Stimulated activated CD4-positive, alpha-beta T cell treated with anti-CD3 and anti-CD28 coated beads, Interleukin-4, amount 100 ng/mL, for 48 hours (primary cell): ENCODE measurements around the gene RDH8.
"Not testable (repeated sequence)": the region's sequence is repeated elsewhere in the genome, so short reads cannot be mapped to it uniquely, and the experiment has no call there.

Experiments used
- DNase-seq, 2 donors: peaks; one replicate each; pipeline ENCODE4 v3.0.0-alpha.2; 2020; ENCODE audit warnings: low read depth in 2 of 2

The RDH8 gene

GRCh38 chr19:10005632-10006334, 7.5 kb upstream of the RDH8 start:
- DNase-seq, result no peak

GRCh38 chr19:10006335-10006708, 7.0 kb upstream of the RDH8 start:
- DNase-seq, result no peak

DNA sequence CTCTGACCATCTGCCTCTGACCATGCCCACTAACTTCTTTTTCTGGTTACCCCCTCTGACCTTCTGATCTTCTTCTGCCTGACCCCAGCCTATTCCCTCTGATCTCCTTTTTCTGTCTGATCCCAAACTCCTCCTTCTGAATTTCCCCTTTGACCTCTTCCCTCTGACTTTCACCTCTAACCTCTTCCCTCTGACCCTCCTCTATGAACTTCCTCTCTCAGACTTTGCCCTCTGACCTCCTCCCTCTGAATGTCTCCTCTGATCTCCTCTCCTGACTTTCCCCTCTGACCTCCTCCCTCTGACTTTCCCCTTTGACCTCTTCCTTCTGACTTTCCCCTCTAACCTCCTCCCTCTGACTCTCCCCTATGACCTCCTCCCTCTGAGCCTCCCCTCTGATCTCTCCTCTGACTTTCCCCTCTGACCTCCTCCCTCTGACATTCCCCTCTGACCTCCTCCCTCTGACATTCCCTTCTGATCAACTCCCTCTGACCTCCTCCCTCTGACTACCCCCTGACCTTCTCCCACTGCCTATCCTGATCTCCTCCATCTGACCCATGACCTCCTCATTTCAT, 6.4 kb upstream of the RDH8 start:
- DNase-seq, result no peak

DNA sequence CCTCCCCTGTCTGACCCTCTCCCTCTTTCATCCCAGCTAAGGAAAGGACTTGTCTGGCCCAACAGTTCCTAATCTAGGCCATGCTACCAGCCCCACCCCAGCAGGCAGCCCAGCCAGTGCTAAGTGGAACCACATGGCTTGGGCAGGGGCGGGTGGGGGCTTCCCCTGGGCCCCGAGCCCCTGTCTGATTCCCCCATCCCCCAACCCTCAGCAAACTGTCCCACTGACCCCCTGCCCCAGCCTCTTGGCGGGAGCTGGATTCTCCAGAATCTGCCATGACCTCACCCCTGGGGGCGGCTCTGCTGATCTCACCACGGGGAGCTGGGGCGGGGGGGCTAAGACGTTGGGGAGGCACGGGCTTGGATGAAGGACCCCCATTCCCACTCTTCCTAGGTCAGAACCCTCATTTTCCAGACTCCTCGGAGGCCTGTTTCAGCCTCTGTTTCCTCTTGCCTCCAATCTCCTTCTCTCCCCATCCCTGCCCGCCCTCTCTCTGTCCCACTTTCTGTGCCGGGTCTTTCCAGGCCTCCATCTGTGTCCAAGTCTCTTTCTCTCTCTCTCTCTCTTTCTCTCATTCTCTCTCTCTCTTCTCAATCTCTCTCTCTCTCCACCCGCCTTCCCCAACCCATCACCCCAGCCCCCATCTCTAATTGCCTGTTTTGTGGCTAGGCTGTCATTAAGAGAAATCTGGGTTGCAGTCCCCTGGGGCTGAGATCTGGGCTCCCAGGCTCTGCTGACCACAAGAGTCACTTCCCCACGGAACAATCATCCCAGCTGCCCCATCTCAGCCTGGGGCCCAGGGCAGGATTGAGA, 5.7 kb upstream of the RDH8 start:
- DNase-seq, result no peak

DNA sequence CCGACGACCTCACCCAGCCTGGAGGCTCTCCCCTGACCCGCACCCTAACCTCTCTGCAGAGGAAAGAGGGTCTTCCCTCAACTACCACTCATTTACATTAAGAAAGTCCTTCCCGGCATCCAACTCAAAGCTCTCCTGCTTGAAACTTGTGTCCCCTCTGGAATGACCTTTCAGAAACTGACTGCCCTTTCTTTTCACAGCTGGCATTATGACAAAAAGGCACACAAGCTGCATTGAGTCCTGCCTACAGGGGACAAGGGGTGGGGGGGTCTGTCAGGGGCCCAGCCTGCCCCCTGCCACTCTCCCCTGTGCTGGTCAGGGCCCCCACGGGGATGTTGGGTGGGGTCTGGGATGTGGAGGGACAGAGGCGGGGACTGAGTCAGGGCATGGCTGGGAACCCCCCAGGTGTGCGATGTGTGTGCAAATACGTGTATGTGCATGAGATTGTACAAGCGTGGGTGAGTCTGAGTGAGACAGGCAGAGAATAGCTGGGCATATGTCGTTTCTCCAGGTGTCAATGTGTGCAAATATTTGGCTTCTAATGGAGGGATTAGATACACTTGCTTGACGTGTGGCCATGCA, 5.0 kb upstream of the RDH8 start:
- no peak for DNase-seq

- no peak for DNase-seq
These were observed 3.5 kb upstream of the RDH8 start for GRCh38 chr19:10009714-10010224.

DNA sequence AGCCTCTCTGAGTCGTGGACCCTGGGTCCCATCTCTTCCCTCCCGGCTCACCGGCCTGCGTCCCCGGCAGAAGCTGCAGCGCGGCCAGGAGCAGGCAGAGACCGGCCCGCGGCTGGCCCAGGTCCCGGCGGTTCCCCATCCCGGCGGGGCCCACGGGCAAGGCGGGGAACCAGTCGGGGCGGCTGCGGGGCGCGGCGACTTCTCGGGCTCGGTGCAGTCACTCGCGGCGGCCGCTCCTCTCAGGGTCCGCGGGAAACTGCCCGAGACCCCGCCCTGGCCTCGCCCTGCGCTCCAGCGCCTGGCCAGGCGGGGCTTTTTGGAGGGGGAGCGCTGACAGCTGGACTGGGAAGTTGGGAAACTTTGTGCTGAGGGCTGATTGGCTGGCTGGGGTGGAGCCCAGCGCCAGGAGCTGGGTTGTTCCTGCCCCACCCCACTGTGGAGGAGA, 3.0 kb upstream of the RDH8 start, which contains the start of gene COL5A3:
TSS of gene COL5A3 (minus strand) at position 258 of the 445 bp plus-strand sequence. CDS start at position 139, 119 bp downstream.
- no peak for DNase-seq

DNA sequence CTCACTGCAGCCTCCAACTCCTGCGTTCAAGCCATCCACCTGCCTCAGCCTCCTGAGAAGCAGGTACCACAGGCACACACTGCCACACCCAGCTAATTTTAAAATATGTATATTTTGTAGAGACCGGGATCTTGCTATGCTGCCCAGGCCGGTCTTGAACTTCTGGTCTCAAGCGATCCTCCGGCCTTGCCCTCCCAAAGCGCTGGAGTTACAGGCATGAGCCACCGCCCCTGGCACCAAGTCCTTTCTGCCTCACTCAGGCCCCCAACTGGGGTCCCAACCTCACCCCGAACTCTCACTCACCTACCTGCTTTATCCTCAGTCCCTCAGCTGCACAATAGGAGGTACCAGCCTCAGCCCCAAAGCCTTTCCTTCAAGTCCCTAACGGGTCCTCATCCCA, 2.3 kb upstream of the RDH8 start:
- no peak for DNase-seq

- no peak for DNase-seq
These were observed 1.3 kb upstream of the RDH8 start for GRCh38 chr19:10011974-10012373.

DNA sequence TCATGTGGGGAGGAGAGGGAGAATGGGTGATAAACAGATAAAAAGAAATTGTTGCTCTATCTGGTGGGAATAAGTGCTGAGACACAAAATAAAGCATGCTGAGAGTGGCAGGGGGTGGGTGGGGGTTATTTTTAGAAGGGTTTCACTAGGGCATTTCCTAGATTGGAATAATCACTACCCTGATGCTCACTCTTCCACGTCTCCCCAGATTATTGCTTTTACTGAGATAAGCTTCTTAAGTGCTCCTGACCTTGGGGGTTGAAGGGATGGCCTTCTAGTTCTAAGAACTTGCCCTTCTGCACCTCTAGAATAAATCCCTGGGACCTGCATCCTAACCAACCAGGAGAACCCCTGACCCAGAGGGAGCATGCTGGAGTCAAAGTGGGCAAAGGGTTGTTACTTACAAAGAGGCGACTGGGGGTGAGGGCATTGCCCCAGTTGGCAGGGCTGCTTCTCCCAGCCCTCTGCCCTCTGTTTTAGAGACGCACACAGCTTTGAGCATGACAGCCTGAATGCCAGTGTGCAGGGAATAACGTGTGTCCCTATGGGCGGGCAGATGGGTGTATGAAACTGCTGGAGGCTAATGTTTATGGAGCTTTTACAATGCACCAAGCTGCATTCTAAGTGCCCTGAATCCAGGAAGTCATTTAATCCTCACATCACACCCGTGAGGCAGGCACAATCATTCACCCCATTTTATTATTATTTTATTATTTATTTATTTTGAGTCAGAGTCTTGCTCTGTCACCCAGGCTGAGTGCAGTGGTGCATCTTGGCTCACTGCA, 743 bp downstream of the RDH8 start:
- DNase-seq, result no peak

DNA sequence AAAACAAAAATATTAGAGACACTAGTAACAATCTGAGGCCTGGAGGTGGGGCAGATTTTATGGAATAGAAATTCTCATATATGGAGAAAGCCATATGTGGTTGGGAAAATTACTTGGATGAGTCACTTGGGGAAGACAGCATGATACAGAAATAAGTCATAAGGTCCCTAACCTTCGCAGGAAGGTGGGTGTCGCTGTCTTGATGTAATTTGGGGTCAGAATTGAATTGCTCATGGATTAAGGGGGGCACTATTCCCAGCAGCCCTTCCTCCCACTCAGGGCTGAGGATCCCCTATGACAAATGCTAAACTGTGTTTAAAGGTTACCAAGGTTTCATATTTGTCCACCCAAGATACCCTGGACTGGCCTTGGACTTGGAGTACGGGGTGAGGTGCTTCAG, 5.0 kb downstream of the RDH8 start:
- no peak for DNase-seq

- no peak for DNase-seq
These were observed 5.5 kb downstream of the RDH8 start for GRCh38 chr19:10018786-10019185.

GRCh38 chr19:10019246-10019645, 6.0 kb downstream of the RDH8 start:
- DNase-seq, result no peak

GRCh38 chr19:10020851-10021250, 7.6 kb downstream of the RDH8 start:
- DNase-seq, result no peak

DNA sequence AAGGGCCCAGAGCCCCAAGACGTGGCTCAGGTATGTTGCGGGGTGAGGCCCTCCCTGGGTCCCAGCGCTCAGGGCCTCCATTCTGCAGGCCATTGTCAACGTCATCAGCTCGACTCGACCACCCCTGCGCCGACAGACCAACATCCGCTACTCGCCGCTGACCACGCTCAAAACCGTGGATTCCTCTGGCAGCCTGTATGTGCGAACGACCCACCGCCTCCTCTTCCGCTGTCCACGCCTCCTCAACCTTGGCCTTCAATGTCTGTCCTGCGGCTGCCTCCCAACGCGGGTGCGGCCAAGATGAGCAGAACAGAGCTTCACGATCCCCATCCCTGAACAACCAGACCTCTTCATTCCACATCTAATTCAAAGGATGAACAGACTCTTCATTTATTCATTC, 8.2 kb downstream of the RDH8 start:
- no peak for DNase-seq

GRCh38 chr19:10021863-10022262, 8.6 kb downstream of the RDH8 start:
- DNase-seq, result no peak

DNA sequence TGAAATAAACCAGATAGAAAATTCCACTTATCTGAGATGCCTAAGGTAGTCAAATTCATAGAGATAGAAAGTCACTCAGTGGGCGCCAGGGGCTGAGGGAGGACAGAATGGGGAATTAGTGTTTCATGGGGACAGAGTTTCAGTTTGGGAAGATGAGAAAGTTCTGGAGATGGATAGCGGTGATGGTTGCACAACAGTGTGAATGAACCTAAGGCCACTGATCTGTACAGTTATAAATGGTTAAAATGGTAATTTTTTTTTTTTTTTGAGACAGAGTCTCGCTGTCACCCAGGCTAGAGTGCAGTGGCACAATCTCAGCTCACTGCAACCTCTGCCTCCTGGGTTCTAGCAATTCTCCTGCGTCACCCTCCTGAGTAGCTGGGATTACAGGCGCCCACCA, 9.8 kb downstream of the RDH8 start:
- DNase-seq, result not testable (repeated sequence)

GRCh38 chr19:10026744-10027143, 13.5 kb downstream of the RDH8 start:
- no peak for DNase-seq

DNA sequence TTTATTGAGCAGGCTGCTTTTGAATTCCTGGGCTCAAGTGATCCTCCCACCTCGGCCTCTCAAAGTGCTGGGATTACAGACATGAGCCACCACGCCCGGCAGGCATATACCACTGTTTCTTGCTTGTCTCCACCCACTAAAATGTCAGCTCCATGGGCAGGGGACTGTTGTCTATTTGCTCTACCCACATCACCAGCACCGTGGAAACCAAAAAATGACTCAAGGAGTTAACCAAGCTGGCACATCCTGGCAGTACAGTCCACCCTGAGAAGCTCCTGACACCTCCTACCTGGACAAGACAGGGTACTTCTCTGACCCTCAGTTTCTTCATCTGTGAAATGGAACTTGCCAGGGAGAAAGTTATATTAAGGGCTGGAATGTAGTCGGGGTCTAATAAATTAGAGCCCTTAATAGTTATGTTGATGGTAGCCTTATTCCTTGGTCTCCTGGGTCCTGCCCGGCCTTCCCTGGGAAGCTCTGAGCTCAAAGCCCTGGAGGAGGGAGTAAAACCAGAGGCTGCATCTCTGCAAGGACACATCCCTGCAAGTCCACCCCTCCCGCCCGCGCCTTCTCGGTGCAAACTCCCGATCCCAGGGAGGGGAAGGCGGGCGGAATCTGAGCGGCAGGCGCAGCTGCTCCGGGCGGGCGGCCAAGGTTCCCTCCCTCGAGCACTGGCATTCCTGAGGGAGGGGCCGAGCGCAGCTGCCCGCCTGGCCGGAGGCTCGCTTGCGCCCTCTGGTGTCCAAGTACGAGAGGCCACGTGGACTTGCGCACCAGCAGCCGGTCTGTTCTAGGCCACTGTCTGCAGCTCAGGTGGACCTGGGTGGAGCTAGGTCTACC, 14.1 kb downstream of the RDH8 start:
- peak; percentile 83 to 84 for DNase-seq

DNA sequence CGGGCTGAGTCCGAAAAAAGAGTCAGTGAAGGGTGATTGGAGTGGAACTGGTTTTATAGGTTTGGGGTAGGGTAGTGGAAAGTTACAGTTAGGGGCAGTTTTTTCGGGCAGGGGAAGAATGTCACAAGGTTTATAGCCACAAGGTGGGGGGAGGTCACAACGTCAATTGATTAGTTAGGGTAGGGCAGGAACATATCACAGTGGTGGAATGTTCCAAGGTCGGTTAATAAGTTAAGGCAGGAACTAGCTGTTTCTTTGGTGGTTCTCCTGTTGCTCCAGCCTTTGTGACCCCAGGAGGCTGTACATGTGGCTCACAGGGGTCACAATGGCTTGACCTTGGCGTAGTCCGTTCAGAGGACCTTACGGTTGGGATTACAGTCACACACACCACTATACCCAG, 20.3 kb downstream of the RDH8 start:
- no peak for DNase-seq
